Neural cell (in vitro differentiated cells): Measurements from ENCODE around the gene HNRNPM. TPM values are rescaled to one million over a fixed set of nuclear protein-coding genes. Genes with fewer than 3 reads are reported as not detected.

Source experiments
- H2AFZ ChIP-seq: fragments of 200-600, 300-800 bp; sonication (generic), shearing (Covaris generic); 2 replicates; pipeline ENCODE4 v1.6.0; 2014; ENCODE audit warnings: low read depth, mild to moderate bottlenecking, antibody characterized with exemption, low read length, moderate library complexity
- H3F3A ChIP-seq: fragments of 200-600 bp; shearing (Covaris generic); 2 replicates; pipeline ENCODE4 v1.6.1; 2016; ENCODE audit warnings: mild to moderate bottlenecking, moderate library complexity, mixed read lengths, antibody characterized with exemption, low read length; ENCODE audit not compliant: insufficient read depth, poor library complexity, severe bottlenecking
- H3K27ac ChIP-seq: fragments of 200-600, 300-800 bp; sonication (generic), shearing (Covaris generic); 2 replicates; pipeline ENCODE4 v1.5.1; 2014; ENCODE audit warnings: mild to moderate bottlenecking, low read length, moderate library complexity
- H3K27me3 ChIP-seq: fragments of 300-800, 200-600 bp; sonication (generic), shearing (Covaris generic); 2 replicates; pipeline ENCODE4 v1.6.0; 2014; ENCODE audit warnings: mild to moderate bottlenecking, low read depth, low read length, moderate library complexity; ENCODE audit not compliant: insufficient read depth
- H3K36me3 ChIP-seq: fragments of 300-800, 200-600 bp; sonication (generic), shearing (Covaris generic); 2 replicates; pipeline ENCODE4 v1.5.1; 2014; ENCODE audit warnings: mild to moderate bottlenecking, antibody characterized with exemption, low read length, moderate library complexity; ENCODE audit not compliant: insufficient read depth
- H3K4me2 ChIP-seq: fragments of 300-800, 200-600 bp; sonication (generic), shearing (Covaris generic); 2 replicates; pipeline ENCODE4 v1.6.0; 2014; ENCODE audit warnings: mild to moderate bottlenecking, low read length
- H3K4me3 ChIP-seq: fragments of 300-800, 200-600 bp; sonication (generic), shearing (Covaris generic); 2 replicates; pipeline ENCODE4 v1.5.1; 2014; ENCODE audit warnings: mild to moderate bottlenecking, low read length, moderate library complexity
- H3K79me2 ChIP-seq: fragments of 200-600 bp; shearing (Covaris generic); replicated peaks from 2 replicates; pipeline ENCODE4 v1.6.0; 2014; ENCODE audit warnings: mild to moderate bottlenecking, low read length, moderate library complexity; ENCODE audit not compliant: insufficient read depth
- H3K9ac ChIP-seq: fragments of 300-800, 200-600 bp; sonication (generic), shearing (Covaris generic); 2 replicates; pipeline ENCODE4 v1.6.1; 2016; ENCODE audit warnings: mild to moderate bottlenecking, low read length, mixed read lengths
- H3K9me2 ChIP-seq: fragments of 200-600 bp; shearing (Covaris generic); 2 replicates; pipeline ENCODE4 v1.6.1; 2016; ENCODE audit warnings: mild to moderate bottlenecking, low read length, mixed read lengths; ENCODE audit not compliant: insufficient read depth
- H3K9me3 ChIP-seq: fragments of 200-600, 300-800 bp; sonication (generic), shearing (Covaris generic); 2 replicates; pipeline ENCODE4 v1.6.1; 2016; ENCODE audit warnings: mild to moderate bottlenecking, mixed run types, low read length, moderate library complexity, mixed read lengths
- H4K20me1 ChIP-seq: fragments of 200-600 bp; shearing (Covaris generic); 2 replicates; pipeline ENCODE4 v1.6.1; 2016; ENCODE audit warnings: mild to moderate bottlenecking, mixed run types; ENCODE audit not compliant: insufficient read depth
- EP300 ChIP-seq: fragments of 450-650 bp; conservative IDR thresholded peaks from 2 replicates; pipeline ENCODE4 v1.6.1; 2014; ENCODE audit warnings: antibody characterized with exemption, mild to moderate bottlenecking, moderate library complexity; ENCODE audit not compliant: poor library complexity, severe bottlenecking
- EZH2 ChIP-seq: fragments of 200-600, 300-800 bp; shearing (Covaris generic), sonication (generic); IDR thresholded peaks from 2 replicates; pipeline ENCODE4 v1.6.1; 2014; ENCODE audit warnings: antibody characterized with exemption, low read length, borderline replicate concordance, mild to moderate bottlenecking; ENCODE audit not compliant: insufficient read depth, poor library complexity, severe bottlenecking
- MXI1 ChIP-seq: fragments of 450-650 bp; conservative IDR thresholded peaks from 2 replicates; pipeline ENCODE4 v1.6.1; 2014; ENCODE audit warnings: antibody characterized with exemption, mild to moderate bottlenecking; ENCODE audit not compliant: poor library complexity, severe bottlenecking
- POLR2AphosphoS5 ChIP-seq: IDR thresholded peaks from 2 replicates; pipeline ENCODE4 v1.6.1; 2012
- RAD21 ChIP-seq: fragments of 450-650 bp; conservative IDR thresholded peaks from 2 replicates; pipeline ENCODE4 v1.6.1; 2014; ENCODE audit warnings: antibody characterized with exemption, mild to moderate bottlenecking, moderate library complexity
- REST ChIP-seq: IDR thresholded peaks from 2 replicates; pipeline ENCODE4 v1.6.1; 2012; ENCODE audit warnings: borderline replicate concordance
- SMC3 ChIP-seq: fragments of 450-650 bp; conservative IDR thresholded peaks from 2 replicates; pipeline ENCODE4 v1.6.1; 2014; ENCODE audit warnings: antibody characterized with exemption, mild to moderate bottlenecking, moderate library complexity; ENCODE audit not compliant: poor library complexity
- TAF1 ChIP-seq: IDR thresholded peaks from 2 replicates; pipeline ENCODE4 v1.6.1; 2012; ENCODE audit warnings: low read depth
- polyA plus RNA-seq: library from polyadenylated mRNA; depleted of rRNA; stranded (reverse); fragments of >200 nt; gene quantifications from 2 replicates; pipeline ENCODE4 v1.2.3, GENCODE V29; 2014
- TF ChIP-seq, protein P1 (sequence below): fragments of 450-650 bp; IDR thresholded peaks from 2 replicates; pipeline ENCODE4 v1.5.1; 2014; ENCODE audit warnings: antibody characterized with exemption, mild to moderate bottlenecking, moderate library complexity; ENCODE audit not compliant: poor library complexity, severe bottlenecking

HNRNPM gene
- polyA plus RNA-seq, 1 donor from 2014 or later: 91.7 TPM

- no peak overlapping the region for H3K4me2 ChIP-seq
- no peak overlapping the region for H3K27ac ChIP-seq
- H3K36me3 ChIP-seq: peaks cover 9% of the 10 kb centered on the region
Measured at GRCh38 chr19:8452446-8453123, 7.8 kb downstream of the HNRNPM start.

DNA sequence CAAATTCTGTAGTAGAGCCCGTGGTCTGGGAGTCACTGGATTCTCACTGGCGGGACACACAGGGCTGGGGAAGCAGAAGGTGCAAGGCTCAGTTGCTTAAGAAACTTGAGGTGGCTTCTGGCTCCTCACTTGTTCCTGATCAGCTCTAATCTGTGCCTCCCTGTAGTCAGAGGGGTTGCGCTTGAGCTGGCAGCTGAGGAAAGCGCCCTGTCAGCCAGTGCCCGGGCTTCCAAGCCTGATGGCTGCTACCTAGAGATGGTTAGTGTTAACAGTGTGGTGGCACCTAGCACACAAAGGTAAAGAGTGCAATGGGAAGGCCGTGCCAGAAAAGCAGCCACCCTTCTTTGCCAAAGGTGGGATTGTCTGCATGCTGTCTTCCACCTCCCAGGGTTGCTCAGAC is 8.8 kb downstream of the HNRNPM start:
- H3K9me3 ChIP-seq: no peaks in the 10 kb centered on the region
- no peak overlapping the region for H3K9ac ChIP-seq
- H3K27ac ChIP-seq: no peak overlapping the region
- peaks cover 89% of the 10 kb centered on the region for H4K20me1 ChIP-seq
- H3F3A ChIP-seq: no peaks in the 10 kb centered on the region
- peaks cover 9% of the 10 kb centered on the region for H3K36me3 ChIP-seq
- H3K4me2 ChIP-seq: no peak overlapping the region
- H3K79me2 ChIP-seq: peaks cover 93% of the 10 kb centered on the region
- H3K9me2 ChIP-seq: no peaks in the 10 kb centered on the region
- no peak overlapping the region for H2AFZ ChIP-seq
- no peaks in the 10 kb centered on the region for H3K27me3 ChIP-seq
- H3K4me3 ChIP-seq: no peak overlapping the region
- TF ChIP-seq RAD21 (no peak), POLR2AphosphoS5 (no peak), MXI1 (no peak), REST (no peak), EZH2 (no peak), EP300 (no peak)
- TF ChIP-seq, protein P1, sequence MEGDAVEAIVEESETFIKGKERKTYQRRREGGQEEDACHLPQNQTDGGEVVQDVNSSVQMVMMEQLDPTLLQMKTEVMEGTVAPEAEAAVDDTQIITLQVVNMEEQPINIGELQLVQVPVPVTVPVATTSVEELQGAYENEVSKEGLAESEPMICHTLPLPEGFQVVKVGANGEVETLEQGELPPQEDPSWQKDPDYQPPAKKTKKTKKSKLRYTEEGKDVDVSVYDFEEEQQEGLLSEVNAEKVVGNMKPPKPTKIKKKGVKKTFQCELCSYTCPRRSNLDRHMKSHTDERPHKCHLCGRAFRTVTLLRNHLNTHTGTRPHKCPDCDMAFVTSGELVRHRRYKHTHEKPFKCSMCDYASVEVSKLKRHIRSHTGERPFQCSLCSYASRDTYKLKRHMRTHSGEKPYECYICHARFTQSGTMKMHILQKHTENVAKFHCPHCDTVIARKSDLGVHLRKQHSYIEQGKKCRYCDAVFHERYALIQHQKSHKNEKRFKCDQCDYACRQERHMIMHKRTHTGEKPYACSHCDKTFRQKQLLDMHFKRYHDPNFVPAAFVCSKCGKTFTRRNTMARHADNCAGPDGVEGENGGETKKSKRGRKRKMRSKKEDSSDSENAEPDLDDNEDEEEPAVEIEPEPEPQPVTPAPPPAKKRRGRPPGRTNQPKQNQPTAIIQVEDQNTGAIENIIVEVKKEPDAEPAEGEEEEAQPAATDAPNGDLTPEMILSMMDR: no peak

More at GRCh38 chr19:8452446-8453123, 7.8 kb downstream of the HNRNPM start:
- Histone ChIP-seq H3K27me3 (no peaks in the 10 kb centered on the region), H3K9me2 (no peaks in the 10 kb centered on the region), H4K20me1 (peaks cover 83% of the 10 kb centered on the region), H3K4me3 (no peak overlapping the region), H3K9ac (no peak overlapping the region), H3K79me2 (peaks cover 93% of the 10 kb centered on the region), H3F3A (no peaks in the 10 kb centered on the region), H2AFZ (no peak overlapping the region), H3K9me3 (no peaks in the 10 kb centered on the region)
- no peak for TF ChIP-seq REST
- TF ChIP-seq TAF1: no peak
- no peak for TF ChIP-seq EZH2
- TF ChIP-seq RAD21: no peak
- TF ChIP-seq MXI1: no peak
- no peak for TF ChIP-seq SMC3
- TF ChIP-seq EP300: no peak
- no peak for TF ChIP-seq POLR2AphosphoS5
- TF ChIP-seq, protein P1: no peak
